HAP-1 (cell line): ENCODE data around the gene EXOC4.

Source experiments
- DNase-seq, 2 experiments: peaks; one replicate each; pipeline ENCODE4 v3.0.0-alpha.2; 2016 to 2020; ENCODE audit warnings: low spot score in 2 of 2
- H3K27me3 ChIP-seq: fragments of 250-450 bp; sonication (Bioruptor Pico); 2 replicates; pipeline ENCODE4 v1.5.1; 2020; ENCODE audit warnings: low read depth, mild to moderate bottlenecking, moderate library complexity
- H3K36me3 ChIP-seq: fragments of 250-450 bp; sonication (Bioruptor Pico); replicated peaks from 2 replicates; pipeline ENCODE4 v1.5.1; 2020; ENCODE audit warnings: mild to moderate bottlenecking
- H3K4me1 ChIP-seq: fragments of 250-450 bp; sonication (Bioruptor Pico); 2 replicates; pipeline ENCODE4 v1.5.1; 2020; ENCODE audit warnings: mild to moderate bottlenecking
- H3K4me3 ChIP-seq: fragments of 250-450 bp; sonication (Bioruptor Pico); 2 replicates; pipeline ENCODE4 v1.5.1; 2020; ENCODE audit warnings: mild to moderate bottlenecking, moderate library complexity
- H3K9me3 ChIP-seq: fragments of 250-450 bp; sonication (Bioruptor Pico); 2 replicates; pipeline ENCODE4 v1.5.1; 2020; ENCODE audit warnings: mild to moderate bottlenecking, moderate library complexity
- in situ Hi-C: fragments of 300-500 bp; cut with MboI; formaldehyde crosslinking; loops from 3 replicates; pipeline ENCODE4 v1.14.3; 2020; ENCODE audit warnings: low sequenced_read_pairs, inconsistent platforms, mixed read lengths

The EXOC4 gene

GRCh38 chr7:133409421-133409820, 156.5 kb downstream of the EXOC4 start:
- Histone ChIP-seq H3K36me3 (no peaks in the 10 kb centered on the region), H3K27me3 (no peaks in the 10 kb centered on the region), H3K4me3 (no peak overlapping the region), H3K4me1 (no peaks in the 10 kb centered on the region), H3K9me3 (no peaks in the 10 kb centered on the region)
- in situ Hi-C loops: no loop called here
- no peak for DNase-seq

- Histone ChIP-seq H3K36me3 (no peaks in the 10 kb centered on the region), H3K4me3 (no peak overlapping the region), H3K9me3 (no peaks in the 10 kb centered on the region), H3K27me3 (no peaks in the 10 kb centered on the region), H3K4me1 (no peaks in the 10 kb centered on the region)
- no peak for DNase-seq
- in situ Hi-C loops: no loop called here
Observed at GRCh38 chr7:133409966-133410365, 157.1 kb downstream of the EXOC4 start.

GRCh38 chr7:133411395-133411794, 158.5 kb downstream of the EXOC4 start:
- H3K9me3 ChIP-seq: no peaks in the 10 kb centered on the region
- in situ Hi-C loops: no loop called here
- no peak for DNase-seq
- H3K4me3 ChIP-seq: no peak overlapping the region
- no peaks in the 10 kb centered on the region for H3K4me1 ChIP-seq
- no peaks in the 10 kb centered on the region for H3K36me3 ChIP-seq
- H3K27me3 ChIP-seq: no peaks in the 10 kb centered on the region

- Histone ChIP-seq H3K4me3 (no peak overlapping the region), H3K36me3 (no peaks in the 10 kb centered on the region), H3K9me3 (no peaks in the 10 kb centered on the region), H3K27me3 (no peaks in the 10 kb centered on the region), H3K4me1 (no peaks in the 10 kb centered on the region)
- in situ Hi-C loops: no loop called here
- no peak for DNase-seq
Observed at GRCh38 chr7:133412942-133413341, 160.1 kb downstream of the EXOC4 start.

GRCh38 chr7:133419041-133419440, 166.2 kb downstream of the EXOC4 start:
- no peak for DNase-seq
- Histone ChIP-seq H3K27me3 (no peaks in the 10 kb centered on the region), H3K4me1 (no peaks in the 10 kb centered on the region), H3K36me3 (no peaks in the 10 kb centered on the region), H3K4me3 (no peak overlapping the region), H3K9me3 (no peaks in the 10 kb centered on the region)
- in situ Hi-C loops: no loop called here

- no peaks in the 10 kb centered on the region for H3K36me3 ChIP-seq
- no peaks in the 10 kb centered on the region for H3K9me3 ChIP-seq
- no peak overlapping the region for H3K4me3 ChIP-seq
- in situ Hi-C loops: no loop called here
- no peaks in the 10 kb centered on the region for H3K27me3 ChIP-seq
- no peaks in the 10 kb centered on the region for H3K4me1 ChIP-seq
- no peak for DNase-seq
Observed at GRCh38 chr7:133423618-133424017, 170.7 kb downstream of the EXOC4 start.

- no peaks in the 10 kb centered on the region for H3K36me3 ChIP-seq
- H3K4me3 ChIP-seq: no peak overlapping the region
- no peaks in the 10 kb centered on the region for H3K9me3 ChIP-seq
- H3K27me3 ChIP-seq: no peaks in the 10 kb centered on the region
- in situ Hi-C loops: no loop called here
- no peaks in the 10 kb centered on the region for H3K4me1 ChIP-seq
- DNase-seq: no peak
Observed at GRCh38 chr7:133428326-133428725, 175.4 kb downstream of the EXOC4 start.

GRCh38 chr7:133428876-133429275, 176.0 kb downstream of the EXOC4 start:
- no peak for DNase-seq
- in situ Hi-C loops: no loop called here
- Histone ChIP-seq H3K4me3 (no peak overlapping the region), H3K4me1 (peaks cover 5% of the 10 kb centered on the region), H3K27me3 (no peaks in the 10 kb centered on the region), H3K9me3 (no peaks in the 10 kb centered on the region), H3K36me3 (no peaks in the 10 kb centered on the region)

GRCh38 chr7:133429371-133429770, 176.5 kb downstream of the EXOC4 start:
- no peaks in the 10 kb centered on the region for H3K36me3 ChIP-seq
- peaks cover 8% of the 10 kb centered on the region for H3K4me1 ChIP-seq
- no peak for DNase-seq
- H3K4me3 ChIP-seq: no peak overlapping the region
- no peaks in the 10 kb centered on the region for H3K9me3 ChIP-seq
- no peaks in the 10 kb centered on the region for H3K27me3 ChIP-seq
- in situ Hi-C loops: no loop called here

GRCh38 chr7:133431134-133431724, 178.4 kb downstream of the EXOC4 start:
- no peak for DNase-seq
- Histone ChIP-seq H3K4me3 (no peak overlapping the region), H3K36me3 (no peaks in the 10 kb centered on the region), H3K4me1 (peaks cover 8% of the 10 kb centered on the region), H3K9me3 (no peaks in the 10 kb centered on the region), H3K27me3 (no peaks in the 10 kb centered on the region)
- in situ Hi-C loops: no loop called here

GRCh38 chr7:133433165-133433812, 180.4 kb downstream of the EXOC4 start:
- in situ Hi-C loops: no loop called here

GRCh38 chr7:133434246-133434865, 181.5 kb downstream of the EXOC4 start:
- peak in 1 of 2 experiments; percentile 36 for DNase-seq
- in situ Hi-C loops: no loop called here
- Histone ChIP-seq H3K4me1 (peaks cover 8% of the 10 kb centered on the region), H3K9me3 (no peaks in the 10 kb centered on the region), H3K4me3 (no peak overlapping the region), H3K27me3 (no peaks in the 10 kb centered on the region), H3K36me3 (no peaks in the 10 kb centered on the region)

More at GRCh38 chr7:133433165-133433812, 180.4 kb downstream of the EXOC4 start:
- DNase-seq: no peak
- Histone ChIP-seq H3K4me3 (no peak overlapping the region), H3K27me3 (no peaks in the 10 kb centered on the region), H3K4me1 (peaks cover 8% of the 10 kb centered on the region), H3K36me3 (no peaks in the 10 kb centered on the region), H3K9me3 (no peaks in the 10 kb centered on the region)

- in situ Hi-C loops: no loop called here
- no peak for DNase-seq
Observed at GRCh38 chr7:133436014-133436428, 183.1 kb downstream of the EXOC4 start.

GRCh38 chr7:133437544-133437943, 184.7 kb downstream of the EXOC4 start:
- Histone ChIP-seq H3K9me3 (no peaks in the 10 kb centered on the region), H3K4me1 (peaks cover 8% of the 10 kb centered on the region), H3K36me3 (no peaks in the 10 kb centered on the region), H3K4me3 (no peak overlapping the region), H3K27me3 (no peaks in the 10 kb centered on the region)
- in situ Hi-C loops: no loop called here
- DNase-seq: no peak

More at GRCh38 chr7:133436014-133436428, 183.1 kb downstream of the EXOC4 start:
- Histone ChIP-seq H3K9me3 (no peaks in the 10 kb centered on the region), H3K4me3 (no peak overlapping the region), H3K36me3 (no peaks in the 10 kb centered on the region), H3K27me3 (no peaks in the 10 kb centered on the region), H3K4me1 (peaks cover 8% of the 10 kb centered on the region)
